NCI-H2081 (cell line): ENCODE measurements around the gene CD7.
A peak's percentile ranks its signal among the peaks of the same experiment; 100 is the strongest.

Experiments
- DNase-seq, 2 experiments: peaks; one replicate each; lab custom pipeline; 2025; lab: John Stamatoyannopoulos, UW

Gene CD7

DNA sequence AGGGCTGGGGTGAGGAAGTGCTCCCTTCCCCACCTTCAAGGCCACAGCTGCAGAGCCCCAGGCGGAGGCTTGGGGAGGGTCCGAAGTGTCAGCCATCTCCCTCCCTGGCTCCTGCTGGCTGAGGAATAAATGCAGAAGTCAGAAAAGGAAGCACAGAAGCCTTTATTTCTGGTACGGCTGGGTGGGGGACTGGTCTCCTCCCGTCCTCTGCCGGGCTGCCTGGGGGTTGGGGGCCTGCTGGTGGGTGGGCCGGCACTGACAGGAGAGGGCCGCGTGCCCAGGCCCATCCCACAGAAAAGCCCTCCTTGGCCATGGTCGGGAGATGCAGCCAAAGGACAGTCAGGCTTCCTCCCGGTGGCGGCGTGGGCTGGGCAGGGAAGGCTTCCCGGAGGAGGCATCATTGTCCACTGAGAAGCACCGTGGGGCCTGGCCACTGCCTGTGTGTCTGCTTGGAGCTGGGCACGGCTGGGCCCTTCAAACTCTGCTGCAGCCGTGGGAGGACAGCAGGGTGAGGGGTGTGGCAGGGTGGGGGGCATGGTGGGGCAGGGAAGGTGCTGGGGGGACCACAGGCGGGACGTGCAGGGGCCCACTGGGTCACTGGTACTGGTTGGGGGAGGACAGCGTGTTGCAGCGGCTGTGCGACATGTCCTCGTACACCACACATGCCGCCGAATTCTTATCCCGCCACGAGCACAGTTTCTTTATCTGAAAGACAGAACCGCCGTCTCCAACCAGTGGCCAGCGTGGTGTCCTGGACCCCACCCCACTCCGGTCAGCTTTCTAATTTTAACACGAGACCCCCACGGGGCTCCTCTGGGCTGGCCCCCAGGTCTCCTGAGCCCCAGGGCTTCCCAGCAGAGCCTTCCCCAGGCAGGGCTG is 2.4 kb downstream of the CD7 start:
- DNase-seq, result no peak

DNA sequence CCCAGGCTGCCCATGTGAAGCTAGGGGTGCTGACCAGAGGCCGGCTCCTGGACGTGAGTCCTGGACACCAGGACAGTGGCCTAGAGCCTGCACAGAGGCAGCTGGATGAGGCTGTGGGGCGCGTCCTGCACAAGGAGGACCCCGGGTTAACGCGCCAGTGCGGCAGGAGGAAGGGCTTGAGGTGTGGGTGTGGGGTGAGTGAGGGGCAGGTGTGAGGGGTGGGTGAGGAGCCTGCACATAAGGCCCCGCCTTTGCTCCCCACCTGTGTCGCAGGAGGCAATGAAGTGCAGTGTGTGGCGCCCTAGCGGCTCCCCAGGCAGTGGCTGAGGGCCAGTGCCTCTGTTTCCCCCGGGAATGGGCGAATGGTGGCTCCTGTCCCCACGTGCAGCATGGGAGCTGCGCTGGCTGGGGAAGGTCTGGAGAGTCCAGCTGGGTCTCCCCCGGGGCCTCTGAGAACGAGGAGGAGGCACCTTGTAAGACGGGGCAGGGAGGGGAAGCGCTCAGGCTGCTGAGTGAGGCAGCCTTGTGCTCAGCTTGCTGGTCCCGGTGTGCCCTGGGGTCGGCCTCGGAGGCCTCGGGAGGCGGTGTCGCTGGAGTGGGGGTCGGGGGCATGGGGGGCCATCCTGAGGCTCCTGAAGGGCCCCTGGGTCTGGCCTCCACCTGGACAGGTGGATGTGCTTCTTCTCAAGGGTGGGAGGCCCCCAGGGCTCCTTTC is 3.2 kb downstream of the CD7 start:
- no peak for DNase-seq

GRCh38 chr17:82313195-82314011 is 4.0 kb downstream of the CD7 start:
- no peak for DNase-seq

DNA sequence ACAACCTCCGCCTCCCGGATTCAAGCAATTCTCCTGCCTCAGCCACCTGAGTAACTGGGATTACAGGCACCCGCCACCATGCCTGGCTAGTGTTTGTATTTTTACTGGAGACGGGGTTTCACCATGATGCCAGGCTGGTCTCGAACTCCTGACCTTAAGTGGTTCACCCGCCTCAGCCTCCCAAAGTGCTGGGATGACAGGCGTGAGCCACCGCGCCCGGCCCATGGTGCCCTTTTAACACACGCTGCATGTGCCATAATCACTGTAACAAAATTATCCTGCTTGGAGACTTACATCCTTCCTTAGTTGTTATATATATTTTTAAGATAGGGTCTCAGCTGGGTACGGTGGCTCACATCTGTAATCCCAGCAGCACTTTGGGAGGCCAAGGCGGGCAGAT is 5.4 kb downstream of the CD7 start:
- no peak for DNase-seq

DNA sequence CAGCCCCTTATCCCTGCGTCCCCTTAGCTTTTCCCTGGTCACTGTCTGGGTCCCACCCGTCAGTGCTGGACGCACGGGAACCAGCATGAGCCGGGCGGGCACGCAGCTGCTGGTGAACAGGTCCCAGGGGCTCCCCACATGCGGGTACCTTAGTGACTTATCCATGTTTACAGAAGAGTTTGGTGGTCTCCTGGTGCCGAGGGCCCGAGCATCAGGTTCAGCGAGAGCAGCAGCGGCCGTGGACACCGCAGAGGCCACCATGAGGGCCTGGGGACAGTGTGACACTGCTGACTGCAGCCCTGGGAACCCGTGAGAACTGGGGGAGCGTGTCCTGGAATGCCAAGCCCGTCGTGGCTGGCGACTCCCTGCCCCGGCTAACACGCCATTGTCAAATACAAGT is 6.5 kb downstream of the CD7 start:
- DNase-seq, result no peak

- no peak for DNase-seq
These were observed 7.5 kb downstream of the CD7 start for GRCh38 chr17:82309656-82310570.

DNA sequence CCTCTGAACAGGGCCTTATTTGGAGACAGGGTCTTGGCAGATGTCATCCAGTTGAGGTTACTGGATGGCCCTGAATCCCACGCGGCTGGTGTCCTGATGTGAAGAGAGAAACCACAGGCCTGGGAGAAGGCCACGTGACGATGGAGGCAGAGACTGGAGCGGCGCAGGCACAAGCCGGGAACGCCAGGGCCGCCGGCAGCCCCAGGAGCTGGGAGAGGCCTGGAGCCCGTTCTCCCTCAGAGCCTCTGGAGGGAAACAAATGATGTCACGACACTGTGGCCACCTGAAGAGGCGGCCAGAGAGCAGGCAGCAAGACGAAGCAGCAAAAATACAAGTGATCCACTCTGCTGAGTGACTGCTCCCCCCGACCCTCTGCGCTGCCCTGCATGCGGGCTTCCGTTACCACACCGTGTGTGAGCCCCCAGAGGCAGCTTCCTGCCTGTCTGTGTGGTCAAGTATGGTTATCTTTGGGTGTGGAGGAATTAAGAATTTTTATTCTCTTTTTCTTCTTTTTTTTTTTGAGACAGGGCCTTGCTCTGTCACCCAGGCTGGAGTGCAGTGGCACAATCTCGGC is 11.6 kb downstream of the CD7 start:
- no peak for DNase-seq

DNA sequence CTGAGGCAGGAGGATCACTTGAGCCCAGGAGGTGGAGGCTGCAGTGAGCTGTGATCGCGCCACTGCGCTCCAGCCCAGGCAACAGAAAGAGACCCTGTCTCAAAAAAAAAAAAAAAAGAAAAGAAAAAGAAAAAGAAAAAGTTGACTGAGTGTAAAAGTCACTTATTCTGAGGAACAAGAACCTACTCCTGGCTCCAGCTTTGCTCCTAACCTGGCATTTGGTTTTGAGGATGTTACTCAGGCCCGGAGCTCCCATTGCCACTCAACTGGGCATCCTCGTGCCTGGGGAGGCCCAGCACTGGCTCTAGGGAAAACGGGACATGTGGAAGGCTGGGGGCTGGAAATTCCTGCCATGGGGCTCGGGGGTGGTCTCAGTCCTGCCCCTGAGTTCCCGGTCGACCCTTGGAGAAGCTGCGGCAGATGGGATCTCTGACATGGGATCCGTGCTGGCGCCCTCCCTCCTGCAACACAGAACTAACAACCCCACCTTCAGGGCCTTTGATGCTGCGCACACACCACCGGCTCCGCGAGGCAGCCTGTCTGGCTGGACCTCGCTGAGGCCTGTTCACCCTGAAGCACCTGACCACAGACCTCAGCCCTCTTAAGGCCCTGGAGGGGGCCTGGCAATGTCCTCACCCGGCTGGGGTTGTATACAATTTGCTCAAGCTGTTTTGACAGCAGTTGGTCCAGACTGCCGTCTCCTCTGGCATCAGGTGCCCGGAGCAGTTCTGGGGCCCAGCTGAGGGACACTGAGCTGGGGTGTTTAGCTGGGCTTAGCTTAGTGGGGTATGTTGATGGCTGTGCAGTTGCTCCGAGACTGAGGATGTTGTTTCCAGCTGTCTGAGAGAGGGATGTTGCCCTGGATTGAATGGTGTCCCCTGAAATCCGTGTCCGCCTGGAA is 12.3 kb downstream of the CD7 start:
- DNase-seq, result no peak

- no peak for DNase-seq
These were observed 13.2 kb downstream of the CD7 start for GRCh38 chr17:82303944-82304808.

GRCh38 chr17:82302991-82303943 is 14.1 kb downstream of the CD7 start:
- no peak for DNase-seq

DNA sequence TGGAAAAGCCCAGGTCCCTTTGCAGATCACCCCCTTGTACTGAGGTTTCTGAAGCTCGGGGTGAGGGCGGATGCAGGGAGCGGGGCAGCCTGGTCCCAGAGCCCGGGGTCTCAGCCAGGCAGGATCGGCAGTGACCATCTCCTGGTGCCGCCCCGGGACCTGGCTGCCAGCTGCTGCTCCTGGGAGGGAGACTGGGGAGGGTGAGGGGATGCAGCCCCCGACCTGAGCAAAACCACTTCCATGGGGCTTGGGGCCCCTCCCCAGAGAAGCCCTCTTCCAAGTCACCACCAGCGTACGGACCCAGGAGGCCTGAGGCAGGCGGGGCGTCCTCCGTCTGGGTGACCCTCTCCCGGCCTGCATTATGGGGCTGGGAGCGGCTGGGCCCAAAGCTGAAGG is 14.8 kb downstream of the CD7 start:
- no peak for DNase-seq

DNA sequence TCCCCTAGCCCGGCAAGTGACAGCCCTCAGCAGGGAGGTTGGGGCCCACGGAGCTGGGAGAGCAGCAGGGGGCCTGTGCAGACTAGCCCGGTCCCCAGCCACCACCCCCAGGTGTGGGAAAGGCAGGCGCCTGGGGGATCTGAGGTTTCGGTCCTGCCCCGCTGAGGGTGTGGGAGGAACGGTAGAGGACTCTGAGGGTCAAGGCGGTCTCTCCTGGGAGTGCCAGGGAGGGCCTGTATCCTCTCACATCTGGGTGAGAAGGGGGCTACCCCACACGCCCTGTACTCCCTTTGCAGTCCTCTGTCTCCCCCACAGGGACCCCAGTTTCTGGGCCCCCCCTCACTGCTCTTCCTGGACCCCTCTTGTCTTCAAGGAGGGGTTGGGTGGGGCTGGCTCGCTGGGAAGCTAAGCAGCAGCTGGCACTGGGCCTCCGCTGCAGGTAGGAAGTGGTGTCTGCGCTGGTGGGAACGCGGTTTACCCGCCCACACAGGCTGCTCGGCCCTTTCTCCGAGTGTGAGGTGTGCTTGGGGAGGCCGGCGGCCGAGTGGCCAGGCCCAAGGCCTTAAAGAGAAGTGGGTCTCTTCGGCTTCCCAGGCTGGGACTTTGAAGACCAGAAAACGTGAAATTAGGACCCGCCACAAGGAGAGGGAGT is 15.4 kb downstream of the CD7 start:
- DNase-seq, result no peak

- no peak for DNase-seq
These were observed 16.0 kb downstream of the CD7 start for GRCh38 chr17:82301300-82301915.

DNA sequence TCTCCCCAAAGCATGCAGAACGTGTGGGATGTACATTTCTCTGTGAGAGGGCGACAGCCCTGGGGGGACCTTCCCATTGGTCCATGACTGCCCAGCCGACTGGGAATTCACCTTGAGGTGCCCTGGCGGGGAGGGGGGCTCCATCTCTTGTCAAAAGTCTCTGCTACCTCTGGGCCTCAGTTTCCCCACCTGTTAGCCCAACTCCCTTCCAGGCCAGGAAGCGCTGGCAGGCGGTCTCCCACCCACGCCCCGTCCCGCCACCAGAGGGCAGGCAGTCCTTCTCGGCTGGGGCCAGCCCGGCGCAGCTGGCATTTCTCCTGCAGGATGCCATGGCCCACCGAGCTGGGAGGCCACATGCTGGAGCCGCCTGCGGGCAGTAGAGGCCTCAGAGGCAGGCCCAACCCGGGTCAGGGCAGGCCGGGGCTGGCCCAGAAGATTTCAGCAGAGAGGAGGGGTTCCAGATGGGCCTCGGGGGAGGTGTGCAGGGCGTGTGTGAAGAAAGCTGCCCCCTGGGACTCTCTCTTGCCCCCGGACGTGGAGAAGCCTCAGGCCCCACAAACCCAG is 16.6 kb downstream of the CD7 start:
- peak in 1 of 2 experiments; percentile 20 for DNase-seq

- DNase-seq, result no peak
These were observed 17.2 kb downstream of the CD7 start for GRCh38 chr17:82300228-82300627.

- no peak for DNase-seq
These were observed 18.0 kb downstream of the CD7 start for GRCh38 chr17:82299452-82299851.
